ENCODE results near the gene EID3.
"Not testable (repeated sequence)": the region's sequence is repeated elsewhere in the genome, so short reads cannot be mapped to it uniquely, and the experiment has no call there.

Gene EID3
- total RNA-seq, result 14.8 to 22.1 (median 18.6) reads per million in 4 donors

- DNase-seq, result peak; percentile 84 to 91 (median 87)
Measured at GRCh38 chr12:104303538-104304151, at the start of gene EID3. Gene EID3 (plus strand): TSS chr12:104303739. CDS start chr12:104303935, 196 bp downstream.

GRCh38 chr12:104257913-104258472, 45.5 kb upstream of the EID3 start:
- no peak for DNase-seq

GRCh38 chr12:104258476-104259067, 45.0 kb upstream of the EID3 start:
- no peak for DNase-seq

- no peak for DNase-seq
Measured at GRCh38 chr12:104263026-104263425, 40.5 kb upstream of the EID3 start.

- DNase-seq, result no peak
Measured at GRCh38 chr12:104263580-104264358, 39.8 kb upstream of the EID3 start.

GRCh38 chr12:104265436-104265835, 38.1 kb upstream of the EID3 start:
- DNase-seq, result not testable (repeated sequence)

GRCh38 chr12:104272938-104273337, 30.6 kb upstream of the EID3 start:
- DNase-seq, result no peak

GRCh38 chr12:104273503-104273902, 30.0 kb upstream of the EID3 start:
- no peak for DNase-seq

- DNase-seq, result no peak
Measured at GRCh38 chr12:104274811-104275210, 28.7 kb upstream of the EID3 start.

GRCh38 chr12:104275689-104276088, 27.9 kb upstream of the EID3 start:
- DNase-seq, result no peak

GRCh38 chr12:104276273-104277131, 27.0 kb upstream of the EID3 start:
- DNase-seq, result no peak

GRCh38 chr12:104279164-104279563, 24.4 kb upstream of the EID3 start:
- DNase-seq, result no peak

- no peak for DNase-seq
Measured at GRCh38 chr12:104280111-104280510, 23.4 kb upstream of the EID3 start.

- no peak for DNase-seq
Measured at GRCh38 chr12:104280717-104281458, 22.7 kb upstream of the EID3 start.

GRCh38 chr12:104281636-104282035, 21.9 kb upstream of the EID3 start:
- DNase-seq, result no peak

GRCh38 chr12:104282109-104282508, 21.4 kb upstream of the EID3 start:
- no peak for DNase-seq

- no peak for DNase-seq
Measured at GRCh38 chr12:104285740-104286515, 17.6 kb upstream of the EID3 start.

- peak; percentile 73 to 97 (median 80) for DNase-seq
Measured at GRCh38 chr12:104286516-104287482, 16.7 kb upstream of the EID3 start.

GRCh38 chr12:104288635-104289274, 14.8 kb upstream of the EID3 start:
- peak; percentile 67 to 93 (median 78) for DNase-seq

Data from T-helper 1 cell (primary cell).